Stomach (tissue), 4 donors: ENCODE results near the gene RNF130.

Experiments
- POLR2A ChIP-seq, 4 donors: fragments of 450-650 bp; IDR thresholded peaks; one replicate each; pipeline ENCODE4 v1.6.1; 2016; ENCODE audit warnings: antibody characterized with exemption in 4 of 4, control low read depth in 2 of 4, mild to moderate bottlenecking in 1 of 4, moderate library complexity in 1 of 4
- POLR2AphosphoS5 ChIP-seq, 3 donors: sonication (generic); formaldehyde crosslinking; IDR thresholded peaks; one replicate each; pipeline ENCODE4 v1.6.1; 2016; ENCODE audit warnings: antibody characterized with exemption in 3 of 3
- TF ChIP-seq, protein P1 (sequence below), 7 experiments: fragments of 450-650 bp in 4 of 7; fragments of 200-600 bp in 3 of 7; sonication (generic) in 3 of 7; IDR thresholded peaks; one replicate each; pipeline ENCODE4 v1.5.1; 2016 to 2019; ENCODE audit warnings: antibody characterized with exemption in 7 of 7, control low read depth in 2 of 7, mild to moderate bottlenecking in 1 of 7

DNA sequence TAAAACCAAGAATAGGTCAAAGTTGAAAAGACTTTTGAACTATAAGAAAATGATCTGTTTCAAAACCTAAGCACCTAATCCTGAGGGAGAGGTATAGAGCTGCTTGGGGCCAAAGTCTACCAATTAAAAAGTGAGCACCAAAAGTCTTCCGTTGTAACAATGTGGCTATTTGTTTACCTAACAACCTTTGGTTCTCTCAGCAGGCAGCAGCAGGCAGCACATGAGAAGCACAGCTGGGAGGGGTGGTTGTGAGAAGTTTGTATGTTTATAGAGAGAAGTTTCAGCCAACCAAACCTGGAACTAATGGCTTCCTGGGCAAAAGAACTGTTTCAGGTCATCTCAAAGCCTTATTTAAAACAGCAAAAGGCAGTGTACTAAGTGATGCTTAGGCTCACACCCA is 104.1 kb downstream of the RNF130 start:
- TF ChIP-seq, protein P1, sequence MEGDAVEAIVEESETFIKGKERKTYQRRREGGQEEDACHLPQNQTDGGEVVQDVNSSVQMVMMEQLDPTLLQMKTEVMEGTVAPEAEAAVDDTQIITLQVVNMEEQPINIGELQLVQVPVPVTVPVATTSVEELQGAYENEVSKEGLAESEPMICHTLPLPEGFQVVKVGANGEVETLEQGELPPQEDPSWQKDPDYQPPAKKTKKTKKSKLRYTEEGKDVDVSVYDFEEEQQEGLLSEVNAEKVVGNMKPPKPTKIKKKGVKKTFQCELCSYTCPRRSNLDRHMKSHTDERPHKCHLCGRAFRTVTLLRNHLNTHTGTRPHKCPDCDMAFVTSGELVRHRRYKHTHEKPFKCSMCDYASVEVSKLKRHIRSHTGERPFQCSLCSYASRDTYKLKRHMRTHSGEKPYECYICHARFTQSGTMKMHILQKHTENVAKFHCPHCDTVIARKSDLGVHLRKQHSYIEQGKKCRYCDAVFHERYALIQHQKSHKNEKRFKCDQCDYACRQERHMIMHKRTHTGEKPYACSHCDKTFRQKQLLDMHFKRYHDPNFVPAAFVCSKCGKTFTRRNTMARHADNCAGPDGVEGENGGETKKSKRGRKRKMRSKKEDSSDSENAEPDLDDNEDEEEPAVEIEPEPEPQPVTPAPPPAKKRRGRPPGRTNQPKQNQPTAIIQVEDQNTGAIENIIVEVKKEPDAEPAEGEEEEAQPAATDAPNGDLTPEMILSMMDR (IDR thresholded peaks at IDR 0.05): no peak
- no peak for TF ChIP-seq POLR2A (IDR thresholded peaks at IDR 0.05)
- no peak for TF ChIP-seq POLR2AphosphoS5 (IDR thresholded peaks at IDR 0.05)
